Pulmonary artery endothelial cell (primary cell): ENCODE results near the gene PRICKLE1. TPM values are rescaled to one million over a fixed set of nuclear protein-coding genes. Genes with fewer than 3 reads are reported as not detected.

Experiments used
- DNase-seq: peaks from one replicate; pipeline ENCODE4 v3.0.0-alpha.2; 2011; ENCODE audit warnings: low read depth, low spot score
- total RNA-seq: library from RNA; depleted of rRNA; stranded (reverse); fragments of >200 nt; gene quantifications from 2 replicates; pipeline ENCODE4 v1.2.3, GENCODE V29; 2014

The PRICKLE1 gene
- total RNA-seq, result 36.5 and 36.7 TPM in 2 replicates

- DNase-seq, result no peak
These were observed at the start of gene PRICKLE1 for GRCh38 chr12:42589465-42590329. PRICKLE1 (minus strand) TSS chr12:42589746; CDS start chr12:42472516, 117,230 bp downstream.

GRCh38 chr12:42638697-42639096 is 49.2 kb upstream of the PRICKLE1 start:
- no peak for DNase-seq

- peak; percentile 57 for DNase-seq
These were observed 48.5 kb upstream of the PRICKLE1 start for GRCh38 chr12:42638011-42638410.

GRCh38 chr12:42636993-42637392 is 47.4 kb upstream of the PRICKLE1 start:
- DNase-seq, result no peak

- DNase-seq, result no peak
These were observed 44.0 kb upstream of the PRICKLE1 start for GRCh38 chr12:42633594-42633993.

GRCh38 chr12:42631513-42631912 is 42.0 kb upstream of the PRICKLE1 start:
- DNase-seq, result no peak

GRCh38 chr12:42630314-42630713 is 40.8 kb upstream of the PRICKLE1 start:
- no peak for DNase-seq

GRCh38 chr12:42627151-42627550 is 37.6 kb upstream of the PRICKLE1 start:
- DNase-seq, result no peak

GRCh38 chr12:42625611-42626010 is 36.1 kb upstream of the PRICKLE1 start:
- DNase-seq, result no peak

- no peak for DNase-seq
These were observed 28.1 kb upstream of the PRICKLE1 start for GRCh38 chr12:42617622-42618021.

GRCh38 chr12:42615006-42615405 is 25.5 kb upstream of the PRICKLE1 start:
- DNase-seq, result no peak

- no peak for DNase-seq
These were observed 22.7 kb upstream of the PRICKLE1 start for GRCh38 chr12:42612231-42612613.

- DNase-seq, result no peak
These were observed 22.2 kb upstream of the PRICKLE1 start for GRCh38 chr12:42611571-42612230.

GRCh38 chr12:42609605-42610004 is 20.1 kb upstream of the PRICKLE1 start:
- no peak for DNase-seq

- no peak for DNase-seq
These were observed 18.8 kb upstream of the PRICKLE1 start for GRCh38 chr12:42608196-42608825.

GRCh38 chr12:42607584-42608058 is 18.1 kb upstream of the PRICKLE1 start:
- no peak for DNase-seq

- DNase-seq, result no peak
These were observed 16.9 kb upstream of the PRICKLE1 start for GRCh38 chr12:42606471-42606870.

- DNase-seq, result no peak
These were observed 16.1 kb upstream of the PRICKLE1 start for GRCh38 chr12:42605685-42606084.

GRCh38 chr12:42603246-42603990 is 13.9 kb upstream of the PRICKLE1 start:
- DNase-seq, result no peak

GRCh38 chr12:42593874-42594273 is 4.3 kb upstream of the PRICKLE1 start:
- DNase-seq, result no peak

- DNase-seq, result no peak
These were observed 886 bp upstream of the PRICKLE1 start for GRCh38 chr12:42590330-42590934.
